GM19240 (cell line): ENCODE measurements around the gene IRAG1.

ENCODE experiments used
- DNase-seq: peaks from one replicate; pipeline ENCODE4 v3.0.0; 2011; ENCODE audit warnings: low spot score; ENCODE audit not compliant: insufficient read length

The IRAG1 gene

GRCh38 chr11:10666556-10667520 lies 26.7 kb downstream of the IRAG1 start:
- DNase-seq, result no peak

GRCh38 chr11:10664496-10664895 lies 29.1 kb downstream of the IRAG1 start:
- DNase-seq, result no peak

GRCh38 chr11:10663990-10664389 lies 29.6 kb downstream of the IRAG1 start:
- DNase-seq, result no peak

GRCh38 chr11:10663365-10663764 lies 30.2 kb downstream of the IRAG1 start:
- DNase-seq, result no peak

- DNase-seq, result no peak
Observed at GRCh38 chr11:10660323-10660722, 33.2 kb downstream of the IRAG1 start.

GRCh38 chr11:10659339-10660216 lies 34.0 kb downstream of the IRAG1 start:
- DNase-seq, result no peak

- no peak for DNase-seq
Observed at GRCh38 chr11:10658621-10659338, 34.8 kb downstream of the IRAG1 start.

GRCh38 chr11:10657308-10658271 lies 36.0 kb downstream of the IRAG1 start:
- no peak for DNase-seq

GRCh38 chr11:10655943-10656576 lies 37.5 kb downstream of the IRAG1 start:
- DNase-seq, result no peak

GRCh38 chr11:10655227-10655626 lies 38.3 kb downstream of the IRAG1 start:
- DNase-seq, result no peak

GRCh38 chr11:10654811-10655150 lies 38.8 kb downstream of the IRAG1 start:
- no peak for DNase-seq

GRCh38 chr11:10653946-10654810 lies 39.4 kb downstream of the IRAG1 start:
- DNase-seq, result no peak

GRCh38 chr11:10653261-10653660 lies 40.3 kb downstream of the IRAG1 start:
- DNase-seq, result no peak

- no peak for DNase-seq
Observed at GRCh38 chr11:10651656-10652361, 41.7 kb downstream of the IRAG1 start.

- no peak for DNase-seq
Observed at GRCh38 chr11:10650630-10651029, 42.9 kb downstream of the IRAG1 start.

- DNase-seq, result no peak
Observed at GRCh38 chr11:10650166-10650565, 43.4 kb downstream of the IRAG1 start.

GRCh38 chr11:10648871-10649270 lies 44.7 kb downstream of the IRAG1 start:
- DNase-seq, result no peak

- no peak for DNase-seq
Observed at GRCh38 chr11:10646681-10647355, 46.7 kb downstream of the IRAG1 start.
